K562 (cell line): Measurements from ENCODE around the gene BRCC3. TPM values are rescaled to one million over a fixed set of nuclear protein-coding genes. Genes with fewer than 3 reads are reported as not detected.

Source experiments
- CHAMP1 ChIP-seq: fragments of 450-650 bp; IDR thresholded peaks from 2 replicates; pipeline ENCODE4 v1.6.1; 2016; ENCODE audit warnings: mild to moderate bottlenecking
- CREB5 ChIP-seq: fragments of 250-450 bp; sonication (Bioruptor Pico); IDR thresholded peaks from 2 replicates; pipeline ENCODE4 v1.5.0; 2020; ENCODE audit warnings: mild to moderate bottlenecking
- ELK3 ChIP-seq: fragments of 450-650 bp; formaldehyde crosslinking; IDR thresholded peaks from 2 replicates; pipeline ENCODE4 v1.4.0; 2020; ENCODE audit warnings: mild to moderate bottlenecking
- ETS2 ChIP-seq: IDR thresholded peaks from 2 replicates; pipeline ENCODE4 v1.6.1; 2016; ENCODE audit warnings: borderline replicate concordance, missing genetic modification characterization, mild to moderate bottlenecking, moderate library complexity, missing compliant biosample characterization; ENCODE audit not compliant: poor library complexity, severe bottlenecking
- FOXO4 ChIP-seq: fragments of 450-650 bp; formaldehyde crosslinking; IDR thresholded peaks from 2 replicates; pipeline ENCODE4 v1.4.0; 2020; ENCODE audit warnings: mild to moderate bottlenecking, moderate library complexity
- HMBOX1 ChIP-seq: sonication (generic); IDR thresholded peaks from 2 replicates; pipeline ENCODE4 v1.6.1; 2016
- KLF6 ChIP-seq: fragments of 250-450 bp; sonication (Bioruptor Pico); IDR thresholded peaks from 2 replicates; pipeline ENCODE4 v1.4.0; 2020; ENCODE audit warnings: mild to moderate bottlenecking, moderate library complexity, borderline replicate concordance
- LCOR ChIP-seq: sonication (generic); formaldehyde crosslinking; IDR thresholded peaks from 2 replicates; pipeline ENCODE4 v1.8.0; 2022; ENCODE audit warnings: mild to moderate bottlenecking, missing genetic modification reagents
- MYBL2 ChIP-seq, 2 experiments: fragments of 450-650 bp in 1 of 2; sonication (generic) in 1 of 2; formaldehyde crosslinking in 1 of 2; IDR thresholded peaks; 2 replicates each; pipeline versions ENCODE4 v1.6.1 to v1.8.1; 2017 to 2022; ENCODE audit warnings: borderline replicate concordance in 1 of 2, inconsistent platforms in 1 of 2, low read depth in 1 of 2, mild to moderate bottlenecking in 1 of 2, missing genetic modification reagents in 1 of 2, moderate library complexity in 1 of 2
- NR2C2 ChIP-seq, 2 experiments: fragments of 200-800 bp in 1 of 2; sonication (Bioruptor generic) in 1 of 2; sonication (generic) in 1 of 2; formaldehyde crosslinking in 1 of 2; IDR thresholded peaks; 2 replicates each; pipeline versions ENCODE4 v1.6.1 to v1.8.0; 2016 to 2022; ENCODE audit warnings: mild to moderate bottlenecking in 1 of 2, missing compliant biosample characterization in 1 of 2, missing genetic modification characterization in 1 of 2, missing genetic modification reagents in 1 of 2
- RFX5 ChIP-seq: IDR thresholded peaks from 2 replicates; pipeline ENCODE4 v1.6.1; 2011; ENCODE audit warnings: low read depth, mild to moderate bottlenecking, improper control_type of control experiment, low read length
- SLC30A9 ChIP-seq: fragments of 250-450 bp; sonication (Bioruptor Pico); IDR thresholded peaks from 2 replicates; pipeline ENCODE4 v1.8.0; 2022; ENCODE audit warnings: mild to moderate bottlenecking, moderate library complexity
- SMAD3 ChIP-seq: fragments of 450-650 bp; formaldehyde crosslinking; conservative IDR thresholded peaks from 2 replicates; pipeline ENCODE4 v1.4.0; 2020; ENCODE audit warnings: mild to moderate bottlenecking
- SMARCE1 ChIP-seq: fragments of 450-650 bp; IDR thresholded peaks from 2 replicates; pipeline ENCODE4 v1.7.1; 2016; ENCODE audit warnings: mild to moderate bottlenecking
- TCF3 ChIP-seq: sonication (generic); formaldehyde crosslinking; IDR thresholded peaks from 2 replicates; pipeline ENCODE4 v1.4.0; 2020; ENCODE audit warnings: mild to moderate bottlenecking, missing genetic modification reagents
- ZBTB1 ChIP-seq: sonication (generic); formaldehyde crosslinking; IDR thresholded peaks from 2 replicates; pipeline ENCODE4 v1.8.1; 2023; ENCODE audit warnings: missing genetic modification reagents, low read depth, mild to moderate bottlenecking, borderline replicate concordance
- ZNF146 ChIP-seq: IDR thresholded peaks from one replicate; pipeline ENCODE4 v1.6.1; 2018; ENCODE audit warnings: missing compliant biosample characterization; ENCODE audit not compliant: unreplicated experiment
- ZNF316 ChIP-seq: fragments of 450-650 bp; IDR thresholded peaks from 2 replicates; pipeline ENCODE4 v1.6.1; 2016
- ZNF354B ChIP-seq: fragments of 250-450 bp; sonication (Bioruptor Pico); IDR thresholded peaks from 2 replicates; pipeline ENCODE4 v1.4.0; 2020
- ZNF668 ChIP-seq: fragments of 250-450 bp; sonication (Bioruptor Pico); IDR thresholded peaks from 2 replicates; pipeline ENCODE4 v1.8.0; 2022; ENCODE audit warnings: mild to moderate bottlenecking, inconsistent platforms
- polyA plus RNA-seq, 8 experiments: library from polyadenylated mRNA; depleted of rRNA in 4 of 8; stranded (reverse) in 5 of 8; unstranded in 3 of 8; fragments of >200 nt; fragmentation: Nextera tagmentation in 2 of 8; fragmentation: Illumina TruSeq in 1 of 8; extraction: Ambion mirVana in 2 of 8; extraction: Trizol in 1 of 8; gene quantifications; 2 replicates each; pipeline versions ENCODE4 v1.2.1 to v1.2.3, GENCODE V29; 2011 to 2014; ENCODE audit warnings: inconsistent platforms in 1 of 8, missing spikeins in 1 of 8
- total RNA-seq, 7 experiments: library from RNA; depleted of rRNA in 6 of 7; stranded (reverse); fragments of >200 nt in 6 of 7; fragmentation: Illumina TruSeq in 2 of 7; extraction: Trizol in 2 of 7; gene quantifications; 2 replicates each; pipeline versions ENCODE4 v1.2.1 to v1.2.3, GENCODE V29; 2011 to 2021; ENCODE audit warnings: low replicate concordance in 1 of 7

BRCC3 gene
- total and polyA plus RNA-seq, 9 of the 15 experiments (the other 6 are each of a cell fraction or from before 2014, with no cell fraction given): 9.6 to 44.8 (median 26.7) TPM

GRCh38 chrX:155022585-155022984 lies 48.7 kb upstream of the BRCC3 start, which contains the start of gene F8 (continued):
- no peak for TF ChIP-seq ELK3 (CRISPR knock-in tag)
- no peak for TF ChIP-seq ETS2 (tag)
- no peak for TF ChIP-seq ZBTB1 (CRISPR knock-in tag)
- no peak for TF ChIP-seq NR2C2 (CRISPR knock-in tag; IDR thresholded peaks at IDR 0.05)
- TF ChIP-seq NR2C2 (tag; IDR thresholded peaks at IDR 0.05): no peak
- TF ChIP-seq ZNF668: no peak
- no peak for TF ChIP-seq CREB5 (CRISPR knock-in tag)
- no peak for TF ChIP-seq SMAD3 (CRISPR knock-in tag)
- no peak for TF ChIP-seq SLC30A9 (CRISPR knock-in tag)
- TF ChIP-seq RFX5: no peak
- TF ChIP-seq ZNF354B (CRISPR knock-in tag): no peak
- TF ChIP-seq LCOR: 0 out of 2 replicates have a peak, but pooled peaks have one; percentile 32
- TF ChIP-seq KLF6 (CRISPR knock-in tag): no peak
- peak; percentile 77 for TF ChIP-seq TCF3
- no peak for TF ChIP-seq SMARCE1
- peak; percentile 51; the same call in 1 of the 2 replicates for TF ChIP-seq HMBOX1
- no peak for TF ChIP-seq FOXO4 (CRISPR knock-in tag)
- TF ChIP-seq ZNF146 (CRISPR knock-in tag): no peak
- TF ChIP-seq MYBL2 (IDR thresholded peaks at IDR 0.05; ENCODE audit: low read depth): no peak
- no peak for TF ChIP-seq MYBL2 (CRISPR knock-in tag; IDR thresholded peaks at IDR 0.05; ENCODE audit: borderline replicate concordance)
- no peak for TF ChIP-seq ZNF316
- TF ChIP-seq CHAMP1: no peak
